Astrocyte (in vitro differentiated cells and primary cell): ENCODE measurements around the gene PTPRM. TPM values are rescaled to one million over a fixed set of nuclear protein-coding genes. Genes with fewer than 3 reads are reported as not detected.
A peak's percentile ranks its signal among the peaks of the same experiment; 100 is the strongest.

Experiments
- DNase-seq: peaks from one replicate; pipeline ENCODE4 v3.0.0-alpha.2; 2010; ENCODE audit warnings: low read depth
- FAIRE-seq: peaks from 2 replicates; lab custom pipeline; 2011; peaks lifted over from hg19 to GRCh38; lab: Jason Lieb, UNC
- H2AFZ ChIP-seq: 2 replicates; pipeline ENCODE4 v1.6.0; 2012; ENCODE audit warnings: low read depth, low read length, inconsistent platforms
- H3K27ac ChIP-seq: 2 replicates; pipeline ENCODE4 v1.5.1; 2011; ENCODE audit warnings: low read depth, low read length, inconsistent platforms
- H3K27me3 ChIP-seq: 2 replicates; pipeline ENCODE4 v1.6.0; 2011; ENCODE audit warnings: low read length, inconsistent platforms; ENCODE audit not compliant: insufficient read depth
- H3K36me3 ChIP-seq: 2 replicates; pipeline ENCODE4 v1.5.1; 2011; ENCODE audit warnings: low read length, inconsistent platforms; ENCODE audit not compliant: insufficient read depth
- H3K4me1 ChIP-seq: 2 replicates; pipeline ENCODE4 v1.5.1; 2011; ENCODE audit warnings: low read length, inconsistent platforms; ENCODE audit not compliant: insufficient read depth
- H3K4me2 ChIP-seq: 2 replicates; pipeline ENCODE4 v1.6.0; 2012; ENCODE audit warnings: low read length, inconsistent platforms
- H3K4me3 ChIP-seq: 2 replicates; pipeline ENCODE4 v1.5.1; 2011; ENCODE audit warnings: low read depth, mild to moderate bottlenecking, low read length, inconsistent platforms; ENCODE audit not compliant: insufficient read depth
- H3K79me2 ChIP-seq: 2 replicates; pipeline ENCODE4 v1.6.0; 2012; ENCODE audit warnings: mild to moderate bottlenecking, low read length, inconsistent platforms; ENCODE audit not compliant: insufficient read depth
- H3K9ac ChIP-seq: 2 replicates; pipeline ENCODE4 v1.6.0; 2012; ENCODE audit warnings: mild to moderate bottlenecking, low read length, inconsistent platforms
- H3K9me3 ChIP-seq: 2 replicates; pipeline ENCODE4 v1.5.1; 2012; ENCODE audit warnings: low read depth, mild to moderate bottlenecking, low read length, inconsistent platforms; ENCODE audit not compliant: insufficient read depth
- H4K20me1 ChIP-seq: 2 replicates; pipeline ENCODE4 v1.6.0; 2012; ENCODE audit warnings: low read length, inconsistent platforms; ENCODE audit not compliant: insufficient read depth
- H3K27ac Mint-ChIP-seq: one replicate; pipeline ENCODE4 v1.8.0; 2021; ENCODE audit warnings: mild to moderate bottlenecking, mixed read lengths; ENCODE audit not compliant: unreplicated experiment
- H3K27me3 Mint-ChIP-seq: one replicate; pipeline ENCODE4 v1.8.0; 2021; ENCODE audit warnings: low read depth, mixed read lengths; ENCODE audit not compliant: unreplicated experiment
- H3K36me3 Mint-ChIP-seq: one replicate; pipeline ENCODE4 v1.8.0; 2021; ENCODE audit warnings: low read depth, mixed read lengths; ENCODE audit not compliant: unreplicated experiment
- H3K4me1 Mint-ChIP-seq: one replicate; pipeline ENCODE4 v1.8.0; 2021; ENCODE audit warnings: low read depth, mixed read lengths; ENCODE audit not compliant: unreplicated experiment
- H3K4me3 Mint-ChIP-seq: one replicate; pipeline ENCODE4 v1.8.0; 2021; ENCODE audit warnings: mild to moderate bottlenecking, moderate library complexity, mixed read lengths; ENCODE audit not compliant: unreplicated experiment
- H3K9me3 Mint-ChIP-seq: one replicate; pipeline ENCODE4 v1.8.0; 2021; ENCODE audit warnings: mild to moderate bottlenecking, mixed read lengths; ENCODE audit not compliant: unreplicated experiment
- CTCF ChIP-seq: IDR thresholded peaks from 2 replicates; pipeline ENCODE4 v1.5.1; 2011; ENCODE audit warnings: low read depth, mild to moderate bottlenecking, inconsistent platforms, low read length, moderate library complexity; ENCODE audit not compliant: insufficient read depth
- EZH2 ChIP-seq: IDR thresholded peaks from 2 replicates; pipeline ENCODE4 v1.6.1; 2012; ENCODE audit warnings: mild to moderate bottlenecking, low read length, inconsistent platforms; ENCODE audit not compliant: insufficient read depth
- total RNA-seq: library from RNA; stranded (reverse); gene quantifications from 2 replicates; pipeline ENCODE4 v1.2.1, GENCODE V29; 2021

PTPRM gene
- total RNA-seq, 1 donor from 2014 or later: 59.6 TPM

- no peaks in the 10 kb centered on the region for H3K27me3 Mint-ChIP-seq
- peaks cover 30% of the 10 kb centered on the region for H3K4me1 Mint-ChIP-seq
- no peak for FAIRE-seq
Observed at GRCh38 chr18:8044004-8044403, 476.9 kb downstream of the PTPRM start.

DNA sequence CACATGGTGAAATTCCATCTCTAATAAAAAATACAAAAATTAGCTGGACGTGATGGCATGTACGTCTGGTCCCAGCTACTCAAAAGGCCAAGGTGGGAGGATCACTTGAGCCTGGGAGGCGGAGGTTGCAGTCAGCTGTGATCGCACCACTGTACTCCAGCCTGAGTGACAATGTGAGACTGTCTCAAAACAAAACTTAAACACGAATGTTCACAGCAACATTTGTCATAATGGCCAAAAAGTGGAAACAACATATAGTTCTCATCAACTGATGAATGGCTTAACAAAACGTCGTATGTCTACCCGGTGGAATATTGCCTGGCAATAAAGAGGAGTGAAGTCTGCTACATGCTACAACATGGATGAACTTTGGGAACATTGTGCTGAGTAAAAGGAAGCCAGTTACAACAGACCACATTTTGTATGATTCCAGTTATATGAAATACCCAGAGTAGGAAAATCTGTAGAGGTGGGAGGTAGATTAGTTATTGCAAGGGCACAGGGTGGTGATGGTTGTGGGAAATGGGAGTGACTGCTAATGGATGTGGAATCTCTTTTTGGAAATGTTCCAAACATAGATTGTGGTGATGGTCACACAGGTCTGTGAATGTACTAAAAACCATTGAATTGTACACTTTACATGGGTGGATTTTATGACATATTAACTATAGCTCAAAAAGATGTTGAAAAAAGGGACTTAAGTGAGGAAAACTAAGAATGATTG lies 478.2 kb downstream of the PTPRM start:
- Histone ChIP-seq H4K20me1 (peaks cover 7% of the 10 kb centered on the region), H3K36me3 (no peaks in the 10 kb centered on the region), H3K27me3 (no peaks in the 10 kb centered on the region), H3K4me2 (peak overlapping the region; percentile 0), H3K9ac (no peak overlapping the region), H3K27ac (no peak overlapping the region), H3K4me3 (no peak overlapping the region), H3K4me1 (no peaks in the 10 kb centered on the region), H3K9me3 (no peaks in the 10 kb centered on the region), H2AFZ (no peak overlapping the region), H3K79me2 (no peaks in the 10 kb centered on the region)
- Mint-ChIP-seq H3K36me3 (peaks cover 2% of the 10 kb centered on the region), H3K9me3 (no peaks in the 10 kb centered on the region), H3K27ac (no peak overlapping the region), H3K4me1 (peaks cover 40% of the 10 kb centered on the region), H3K4me3 (no peak overlapping the region), H3K27me3 (no peaks in the 10 kb centered on the region)
- TF ChIP-seq EZH2: no peak
- TF ChIP-seq CTCF: no peak
- DNase-seq (peak; percentile 42), FAIRE-seq (peak; percentile 66)

More at GRCh38 chr18:8044004-8044403, 476.9 kb downstream of the PTPRM start:
- Histone ChIP-seq H3K36me3 (no peaks in the 10 kb centered on the region), H3K9ac (no peak overlapping the region), H3K27ac (no peak overlapping the region), H3K79me2 (no peaks in the 10 kb centered on the region), H3K4me2 (no peak overlapping the region), H3K4me1 (no peaks in the 10 kb centered on the region), H2AFZ (no peak overlapping the region), H4K20me1 (peaks cover 11% of the 10 kb centered on the region), H3K4me3 (no peak overlapping the region), H3K9me3 (no peaks in the 10 kb centered on the region), H3K27me3 (no peaks in the 10 kb centered on the region)
- Mint-ChIP-seq H3K36me3 (peaks cover 2% of the 10 kb centered on the region), H3K27ac (no peak overlapping the region), H3K9me3 (no peaks in the 10 kb centered on the region), H3K4me3 (no peak overlapping the region)
- TF ChIP-seq CTCF (no peak), EZH2 (no peak)
- no peak for DNase-seq

DNA sequence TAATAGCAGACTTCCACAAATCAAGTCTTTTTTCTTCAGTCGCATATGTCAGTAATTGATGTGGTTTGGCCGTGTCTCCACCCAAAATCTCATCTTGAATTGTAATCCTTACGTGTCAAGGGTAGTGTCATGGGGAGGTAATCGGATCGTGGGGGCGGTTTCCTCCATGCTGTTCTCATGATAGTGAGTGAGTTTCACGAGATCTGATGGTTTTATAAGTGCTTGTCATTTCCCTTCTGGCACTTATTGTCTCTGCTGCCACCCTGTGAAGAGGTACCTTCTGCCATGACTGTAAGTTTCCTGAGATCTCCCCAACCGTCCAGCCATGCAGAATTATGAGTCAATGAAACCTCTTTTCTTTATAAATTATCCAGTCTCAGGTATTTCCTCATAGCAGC lies 478.8 kb downstream of the PTPRM start:
- Histone ChIP-seq H3K4me3 (no peak overlapping the region), H3K9me3 (no peaks in the 10 kb centered on the region), H3K79me2 (no peaks in the 10 kb centered on the region), H3K27me3 (no peaks in the 10 kb centered on the region), H3K4me2 (peak overlapping the region; percentile 0), H3K36me3 (no peaks in the 10 kb centered on the region), H2AFZ (no peak overlapping the region), H3K4me1 (no peaks in the 10 kb centered on the region), H4K20me1 (peaks cover 6% of the 10 kb centered on the region), H3K27ac (no peak overlapping the region), H3K9ac (no peak overlapping the region)
- TF ChIP-seq EZH2 (no peak), CTCF (no peak)
- Mint-ChIP-seq H3K4me1 (peaks cover 44% of the 10 kb centered on the region), H3K4me3 (no peak overlapping the region), H3K9me3 (no peaks in the 10 kb centered on the region), H3K27ac (peak overlapping the region; percentile 94), H3K36me3 (peaks cover 2% of the 10 kb centered on the region), H3K27me3 (no peaks in the 10 kb centered on the region)
- FAIRE-seq (no peak), DNase-seq (no peak)
